ENCODE results near the gene VSNL1.

Gene VSNL1

GRCh38 chr2:17590342-17590911, 49.9 kb downstream of the VSNL1 start:
- H3K79me2 ChIP-seq (ENCODE audit: insufficient read depth, low read length), result no peaks in the 10 kb centered on the region
- H4K20me1 ChIP-seq (ENCODE audit: insufficient read depth, low read length, poor library complexity, severe bottlenecking), result no peaks in the 10 kb centered on the region
- H3K4me2 ChIP-seq (ENCODE audit: low read depth, low read length, poor library complexity, severe bottlenecking), result no peak overlapping the region
- no peak overlapping the region for H3K4me3 ChIP-seq (ENCODE audit: low read length, poor library complexity, severe bottlenecking)
- no peak overlapping the region for H3K9ac ChIP-seq (ENCODE audit: low read depth, low read length, poor library complexity, severe bottlenecking)
- H3K9me3 ChIP-seq (ENCODE audit: insufficient read depth, low read depth, low read length), result no peaks in the 10 kb centered on the region
- H3K9me2 ChIP-seq (replicated peaks; ENCODE audit: low read depth, low read length), result no peaks in the 10 kb centered on the region
- H3K27me3 ChIP-seq (ENCODE audit: insufficient read depth, low read length, poor library complexity, severe bottlenecking), result no peaks in the 10 kb centered on the region
- H3K4me1 ChIP-seq (ENCODE audit: insufficient read depth, low read length, poor library complexity, severe bottlenecking), result no peaks in the 10 kb centered on the region
- TF ChIP-seq EZH2phosphoT487 (IDR thresholded peaks at IDR 0.05; ENCODE audit: borderline replicate concordance), result no peak
- TF ChIP-seq, protein P1, sequence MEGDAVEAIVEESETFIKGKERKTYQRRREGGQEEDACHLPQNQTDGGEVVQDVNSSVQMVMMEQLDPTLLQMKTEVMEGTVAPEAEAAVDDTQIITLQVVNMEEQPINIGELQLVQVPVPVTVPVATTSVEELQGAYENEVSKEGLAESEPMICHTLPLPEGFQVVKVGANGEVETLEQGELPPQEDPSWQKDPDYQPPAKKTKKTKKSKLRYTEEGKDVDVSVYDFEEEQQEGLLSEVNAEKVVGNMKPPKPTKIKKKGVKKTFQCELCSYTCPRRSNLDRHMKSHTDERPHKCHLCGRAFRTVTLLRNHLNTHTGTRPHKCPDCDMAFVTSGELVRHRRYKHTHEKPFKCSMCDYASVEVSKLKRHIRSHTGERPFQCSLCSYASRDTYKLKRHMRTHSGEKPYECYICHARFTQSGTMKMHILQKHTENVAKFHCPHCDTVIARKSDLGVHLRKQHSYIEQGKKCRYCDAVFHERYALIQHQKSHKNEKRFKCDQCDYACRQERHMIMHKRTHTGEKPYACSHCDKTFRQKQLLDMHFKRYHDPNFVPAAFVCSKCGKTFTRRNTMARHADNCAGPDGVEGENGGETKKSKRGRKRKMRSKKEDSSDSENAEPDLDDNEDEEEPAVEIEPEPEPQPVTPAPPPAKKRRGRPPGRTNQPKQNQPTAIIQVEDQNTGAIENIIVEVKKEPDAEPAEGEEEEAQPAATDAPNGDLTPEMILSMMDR (conservative IDR thresholded peaks at IDR 0.05; ENCODE audit: low read length), result no peak
- H3K36me3 ChIP-seq (ENCODE audit: insufficient read depth, low read length), result no peaks in the 10 kb centered on the region
- H2AFZ ChIP-seq (ENCODE audit: low read length), result no peak overlapping the region
- H3F3A ChIP-seq (ENCODE audit: low read depth), result no peaks in the 10 kb centered on the region

DNA sequence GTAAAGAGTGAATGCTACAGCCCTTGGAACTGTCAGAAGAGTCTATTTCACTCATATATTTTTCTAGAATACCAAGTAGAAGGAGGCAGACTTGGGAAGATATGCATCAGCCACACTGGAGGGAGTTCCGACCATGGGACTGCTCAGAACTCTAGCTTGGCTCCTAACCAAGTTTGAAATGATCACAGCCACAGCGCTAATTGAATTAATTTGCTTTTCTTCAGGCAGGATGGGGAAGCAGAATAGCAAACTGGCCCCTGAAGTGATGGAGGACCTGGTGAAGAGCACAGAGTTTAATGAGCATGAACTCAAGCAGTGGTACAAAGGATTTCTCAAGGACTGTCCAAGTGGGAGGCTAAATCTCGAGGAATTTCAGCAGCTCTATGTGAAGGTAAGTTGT, 51.4 kb downstream of the VSNL1 start:
- no peak for TF ChIP-seq EZH2phosphoT487 (IDR thresholded peaks at IDR 0.05; ENCODE audit: borderline replicate concordance)
- TF ChIP-seq, protein P1 (conservative IDR thresholded peaks at IDR 0.05; ENCODE audit: low read length), result no peak
- H3K4me2 ChIP-seq (ENCODE audit: low read depth, low read length, poor library complexity, severe bottlenecking), result no peak overlapping the region
- no peaks in the 10 kb centered on the region for H3F3A ChIP-seq (ENCODE audit: low read depth)
- H3K4me1 ChIP-seq (ENCODE audit: insufficient read depth, low read length, poor library complexity, severe bottlenecking), result no peaks in the 10 kb centered on the region
- no peak overlapping the region for H2AFZ ChIP-seq (ENCODE audit: low read length)
- no peaks in the 10 kb centered on the region for H3K79me2 ChIP-seq (ENCODE audit: insufficient read depth, low read length)
- H4K20me1 ChIP-seq (ENCODE audit: insufficient read depth, low read length, poor library complexity, severe bottlenecking), result no peaks in the 10 kb centered on the region
- no peaks in the 10 kb centered on the region for H3K36me3 ChIP-seq (ENCODE audit: insufficient read depth, low read length)
- no peak overlapping the region for H3K9ac ChIP-seq (ENCODE audit: low read depth, low read length, poor library complexity, severe bottlenecking)
- no peaks in the 10 kb centered on the region for H3K9me2 ChIP-seq (replicated peaks; ENCODE audit: low read depth, low read length)
- H3K4me3 ChIP-seq (ENCODE audit: low read length, poor library complexity, severe bottlenecking), result no peak overlapping the region
- H3K27me3 ChIP-seq (ENCODE audit: insufficient read depth, low read length, poor library complexity, severe bottlenecking), result no peaks in the 10 kb centered on the region
- H3K9me3 ChIP-seq (ENCODE audit: insufficient read depth, low read depth, low read length), result no peaks in the 10 kb centered on the region

DNA sequence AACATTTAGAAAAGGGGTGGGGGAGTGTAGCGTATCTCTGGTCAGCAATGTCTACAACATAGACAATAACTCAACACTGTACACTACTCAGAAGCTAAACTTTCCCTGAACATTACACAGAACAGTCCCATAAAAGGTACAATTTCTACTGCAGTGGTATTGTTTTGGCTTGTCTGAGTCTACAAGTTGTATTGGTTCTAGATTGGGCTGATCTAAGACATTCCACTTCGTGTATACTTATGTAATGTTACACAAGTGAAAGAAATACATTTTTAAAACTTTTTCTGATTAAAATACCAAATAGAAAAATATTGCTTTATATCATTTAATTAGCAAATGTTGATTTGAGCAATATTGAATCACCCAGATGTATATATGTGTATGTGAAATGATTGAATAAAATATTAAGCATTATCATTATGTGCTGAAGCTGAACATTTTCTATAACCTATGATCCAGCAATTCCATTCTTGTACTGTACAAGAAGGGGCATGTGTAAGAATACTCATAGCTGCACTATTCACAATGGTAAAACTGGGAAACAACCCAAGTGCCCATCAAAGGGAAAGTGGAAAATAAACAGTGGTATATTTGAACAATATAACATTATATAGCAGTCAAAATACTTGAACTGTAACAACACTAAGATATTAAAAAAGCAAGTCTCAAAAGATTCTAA, 52.4 kb downstream of the VSNL1 start:
- H3K4me1 ChIP-seq (ENCODE audit: insufficient read depth, low read length, poor library complexity, severe bottlenecking), result no peaks in the 10 kb centered on the region
- H3K4me2 ChIP-seq (ENCODE audit: low read depth, low read length, poor library complexity, severe bottlenecking), result no peak overlapping the region
- no peaks in the 10 kb centered on the region for H3K9me3 ChIP-seq (ENCODE audit: insufficient read depth, low read depth, low read length)
- H3K27me3 ChIP-seq (ENCODE audit: insufficient read depth, low read length, poor library complexity, severe bottlenecking), result no peaks in the 10 kb centered on the region
- H3K9ac ChIP-seq (ENCODE audit: low read depth, low read length, poor library complexity, severe bottlenecking), result no peak overlapping the region
- H2AFZ ChIP-seq (ENCODE audit: low read length), result no peak overlapping the region
- no peak for TF ChIP-seq EZH2phosphoT487 (IDR thresholded peaks at IDR 0.05; ENCODE audit: borderline replicate concordance)
- TF ChIP-seq, protein P1 (conservative IDR thresholded peaks at IDR 0.05; ENCODE audit: low read length), result no peak
- no peaks in the 10 kb centered on the region for H3K36me3 ChIP-seq (ENCODE audit: insufficient read depth, low read length)
- no peaks in the 10 kb centered on the region for H3K79me2 ChIP-seq (ENCODE audit: insufficient read depth, low read length)
- no peaks in the 10 kb centered on the region for H4K20me1 ChIP-seq (ENCODE audit: insufficient read depth, low read length, poor library complexity, severe bottlenecking)
- H3K9me2 ChIP-seq (replicated peaks; ENCODE audit: low read depth, low read length), result no peaks in the 10 kb centered on the region
- no peaks in the 10 kb centered on the region for H3F3A ChIP-seq (ENCODE audit: low read depth)
- no peak overlapping the region for H3K4me3 ChIP-seq (ENCODE audit: low read length, poor library complexity, severe bottlenecking)

All from Loucy (cell line).